Thymus (tissue), 11 donors: Measurements from ENCODE around the gene UNC13B. TPM values are rescaled to one million over a fixed set of nuclear protein-coding genes. Genes with fewer than 3 reads are reported as not detected.
A peak's percentile ranks its signal among the peaks of the same experiment; 100 is the strongest.

Experiments used
- DNase-seq, 9 donors: peaks; one replicate each; pipeline ENCODE4 v3.0.0-alpha.2; 2013; ENCODE audit warnings: low spot score in 9 of 9, low read depth in 6 of 9, missing footprints in 1 of 9
- H3K27ac ChIP-seq, 2 donors: one replicate each; pipeline ENCODE4 v1.5.1; 2013; ENCODE audit warnings: control low read depth in 1 of 2, low read depth in 1 of 2, low read length in 1 of 2, mild to moderate bottlenecking in 1 of 2, moderate library complexity in 1 of 2
- H3K27me3 ChIP-seq, 2 donors: one replicate each; pipeline ENCODE4 v1.5.1; 2013; ENCODE audit warnings: low read length in 1 of 2; ENCODE audit not compliant: control insufficient read depth in 2 of 2, insufficient read depth in 1 of 2
- H3K36me3 ChIP-seq, 2 donors: one replicate each; pipeline ENCODE4 v1.5.1; 2013; ENCODE audit warnings: low read length in 1 of 2, mild to moderate bottlenecking in 1 of 2, moderate library complexity in 1 of 2; ENCODE audit not compliant: control insufficient read depth in 2 of 2, insufficient read depth in 2 of 2
- H3K4me1 ChIP-seq, 2 donors: one replicate each; pipeline ENCODE4 v1.5.1; 2013; ENCODE audit warnings: low read length in 2 of 2; ENCODE audit not compliant: control insufficient read depth in 2 of 2, insufficient read depth in 2 of 2
- H3K4me3 ChIP-seq, 2 donors: one replicate each; pipeline ENCODE4 v1.5.1; 2013; ENCODE audit warnings: low read length in 2 of 2, control low read depth in 1 of 2, mild to moderate bottlenecking in 1 of 2
- H3K9me3 ChIP-seq, 2 donors: one replicate each; pipeline ENCODE4 v1.5.1; 2013; ENCODE audit warnings: low read length in 1 of 2, mild to moderate bottlenecking in 1 of 2; ENCODE audit not compliant: control insufficient read depth in 2 of 2, insufficient read depth in 1 of 2
- WGBS: extraction: QIAGEN DNeasy Blood & Tissue Kit; methylation state at CpG from one replicate; pipeline ENCODE4 v1.1.7; 2013; 5-methylcytosine and 5-hydroxymethylcytosine counted together
- polyA plus RNA-seq: library from polyadenylated mRNA; stranded (reverse); fragments of 200-250 nt; gene quantifications from one replicate; pipeline ENCODE4 v1.2.3, GENCODE V29; 2013
- total RNA-seq: library from RNA; stranded (reverse); fragments of 120-200 nt; gene quantifications from one replicate; pipeline ENCODE4 v1.2.4, GENCODE V29; 2013
- donor health status: healthy.

Gene UNC13B
- total and polyA plus RNA-seq, 2 donors, result 3.5 to 6.9 TPM

DNA sequence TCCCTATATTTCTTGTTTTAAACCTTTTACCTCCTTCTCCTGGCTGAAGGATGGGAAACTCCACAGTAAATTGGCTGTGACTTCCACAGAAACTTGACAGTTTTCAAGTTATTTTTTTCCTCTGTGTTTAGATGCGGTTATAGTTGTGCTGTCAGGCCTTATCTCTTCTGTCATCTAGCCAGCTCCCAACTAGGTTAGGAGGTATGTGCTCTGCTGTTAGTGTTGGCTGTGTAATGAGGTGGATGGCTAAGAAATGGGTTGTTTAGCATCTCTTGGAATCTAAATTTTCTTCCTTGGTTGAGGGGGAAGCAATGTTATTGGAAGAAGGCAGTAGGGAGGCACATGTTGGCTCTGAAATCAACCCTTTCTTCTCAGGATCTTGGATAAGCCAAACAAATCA lies 178.2 kb downstream of the UNC13B start:
- DNase-seq, result no peak
- Histone ChIP-seq H3K4me3 (no peak overlapping the region), H3K4me1 (peaks cover 0 to 27% of the 10 kb centered on the region in 2 donors), H3K36me3 (no peaks in the 10 kb centered on the region), H3K27me3 (no peaks in the 10 kb centered on the region), H3K9me3 (no peaks in the 10 kb centered on the region), H3K27ac (peak overlapping the region in 1 of 2 donors; percentile 73)
- 80% methylated on average over 1 of the region's 1 CpG for WGBS

DNA sequence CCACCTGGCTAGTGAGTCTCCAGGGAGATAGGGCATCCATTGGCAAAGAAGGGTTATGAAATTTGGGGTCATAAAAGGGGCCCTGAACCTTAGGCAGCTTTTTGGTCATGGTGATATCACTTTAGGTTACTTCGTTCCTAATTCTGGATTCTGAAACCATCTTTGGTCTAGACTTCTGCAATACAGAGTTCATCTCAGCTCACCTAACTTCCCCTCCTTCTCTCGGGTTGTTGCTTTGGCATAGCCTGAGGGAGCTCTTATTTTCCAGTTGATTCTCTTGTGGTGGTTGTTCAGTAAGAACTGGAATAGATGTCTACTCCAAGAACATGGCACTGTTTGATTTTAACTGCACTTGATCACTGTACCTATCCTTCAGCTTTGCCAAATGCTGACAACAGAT lies 179.2 kb downstream of the UNC13B start:
- H3K27ac ChIP-seq, result no peak overlapping the region
- no peak overlapping the region for H3K4me3 ChIP-seq
- no peaks in the 10 kb centered on the region for H3K36me3 ChIP-seq
- no peaks in the 10 kb centered on the region for H3K9me3 ChIP-seq
- H3K27me3 ChIP-seq, result no peaks in the 10 kb centered on the region
- H3K4me1 ChIP-seq, result peaks cover 0 to 27% of the 10 kb centered on the region in 2 donors
- DNase-seq, result no peak
- WGBS, result 82% methylated on average over 2 of the region's 2 CpGs

DNA sequence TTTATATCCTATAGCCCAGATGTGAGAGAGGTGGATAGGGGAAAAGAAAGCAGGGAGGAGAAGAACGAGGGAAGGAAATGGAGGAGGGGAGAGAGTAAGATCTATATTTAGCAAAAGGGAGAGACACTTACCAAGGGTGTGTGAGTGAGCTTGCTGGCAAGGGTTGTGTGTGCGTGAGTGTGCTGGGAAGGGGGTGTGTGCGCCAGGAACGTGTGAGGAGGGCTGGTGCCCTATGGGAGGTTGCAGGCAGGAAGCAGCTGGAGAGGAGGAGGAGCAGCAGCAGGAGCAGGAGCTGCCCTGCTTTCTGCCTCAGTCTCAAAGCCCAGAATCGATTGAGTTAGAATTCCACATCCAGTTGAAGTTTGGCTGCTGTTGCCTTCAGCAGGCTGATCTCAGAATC lies 179.8 kb downstream of the UNC13B start:
- no peak for DNase-seq
- no peaks in the 10 kb centered on the region for H3K9me3 ChIP-seq
- H3K36me3 ChIP-seq, result no peaks in the 10 kb centered on the region
- peaks cover 0 to 27% of the 10 kb centered on the region in 2 donors for H3K4me1 ChIP-seq
- H3K4me3 ChIP-seq, result no peak overlapping the region
- 7% methylated on average over 5 of the region's 5 CpGs for WGBS
- no peaks in the 10 kb centered on the region for H3K27me3 ChIP-seq
- H3K27ac ChIP-seq, result no peak overlapping the region

DNA sequence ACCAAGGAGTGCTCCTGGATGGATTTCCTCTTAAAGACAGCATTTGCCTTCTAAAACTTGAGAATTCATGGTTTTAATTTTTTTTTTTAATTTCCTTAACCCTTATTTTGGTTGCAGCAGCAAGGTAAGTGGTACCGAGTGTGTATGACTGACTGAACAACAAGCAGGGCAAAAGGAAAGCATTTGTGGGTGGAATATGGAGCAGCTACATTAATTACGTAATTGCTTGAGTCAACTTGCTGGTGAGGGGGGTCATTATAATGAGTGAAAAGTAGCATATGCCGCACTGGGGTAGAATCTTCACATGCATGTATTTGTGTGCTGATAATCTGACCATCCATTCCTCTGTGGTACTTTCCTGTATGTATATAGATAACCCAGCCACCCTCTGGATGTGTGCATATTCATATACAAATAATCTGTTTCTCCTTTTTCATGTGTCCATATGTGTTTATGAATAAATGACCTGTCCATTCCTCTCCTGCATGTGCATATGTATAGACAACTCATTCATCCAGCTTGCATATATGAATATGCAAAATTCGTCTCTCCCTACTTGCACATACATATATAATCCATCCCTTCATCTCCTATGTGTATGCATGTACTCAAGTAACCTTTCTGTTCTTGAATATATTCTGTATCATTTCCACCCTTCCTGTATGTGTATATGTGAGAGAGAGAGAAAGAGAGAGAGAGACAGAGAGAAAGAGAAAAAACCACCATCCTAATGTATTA lies 180.6 kb downstream of the UNC13B start:
- H3K9me3 ChIP-seq, result no peaks in the 10 kb centered on the region
- H3K27ac ChIP-seq, result no peak overlapping the region
- WGBS, result 94% methylated on average over 4 of the region's 4 CpGs
- H3K4me1 ChIP-seq, result peaks cover 0 to 27% of the 10 kb centered on the region in 2 donors
- no peak for DNase-seq
- H3K27me3 ChIP-seq, result no peaks in the 10 kb centered on the region
- H3K4me3 ChIP-seq, result no peak overlapping the region
- H3K36me3 ChIP-seq, result no peaks in the 10 kb centered on the region

DNA sequence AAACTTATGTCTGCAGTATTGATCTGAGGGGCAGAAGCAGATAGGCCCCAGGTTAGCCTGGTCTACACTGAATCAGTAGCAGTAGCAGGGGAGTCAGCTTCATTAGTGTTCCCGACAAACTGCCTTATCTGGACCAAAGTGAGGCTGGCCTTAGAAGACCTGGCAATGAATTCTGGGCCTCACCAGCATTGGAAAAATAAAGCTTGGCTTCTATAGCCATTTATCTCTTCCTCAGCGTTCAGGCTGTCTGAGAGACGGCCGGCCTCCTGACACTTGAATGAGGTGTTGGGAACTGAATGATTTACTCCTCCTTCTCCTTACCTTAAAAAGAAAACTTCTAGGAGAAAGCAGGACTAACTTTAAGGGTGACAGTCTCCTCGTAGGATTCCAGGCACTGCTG lies 186.3 kb downstream of the UNC13B start:
- 95% methylated on average over 5 of the region's 5 CpGs for WGBS
- no peaks in the 10 kb centered on the region for H3K9me3 ChIP-seq
- DNase-seq, result no peak
- H3K27ac ChIP-seq, result no peak overlapping the region
- no peak overlapping the region for H3K4me3 ChIP-seq
- no peaks in the 10 kb centered on the region for H3K36me3 ChIP-seq
- H3K4me1 ChIP-seq, result no peaks in the 10 kb centered on the region
- no peaks in the 10 kb centered on the region for H3K27me3 ChIP-seq

DNA sequence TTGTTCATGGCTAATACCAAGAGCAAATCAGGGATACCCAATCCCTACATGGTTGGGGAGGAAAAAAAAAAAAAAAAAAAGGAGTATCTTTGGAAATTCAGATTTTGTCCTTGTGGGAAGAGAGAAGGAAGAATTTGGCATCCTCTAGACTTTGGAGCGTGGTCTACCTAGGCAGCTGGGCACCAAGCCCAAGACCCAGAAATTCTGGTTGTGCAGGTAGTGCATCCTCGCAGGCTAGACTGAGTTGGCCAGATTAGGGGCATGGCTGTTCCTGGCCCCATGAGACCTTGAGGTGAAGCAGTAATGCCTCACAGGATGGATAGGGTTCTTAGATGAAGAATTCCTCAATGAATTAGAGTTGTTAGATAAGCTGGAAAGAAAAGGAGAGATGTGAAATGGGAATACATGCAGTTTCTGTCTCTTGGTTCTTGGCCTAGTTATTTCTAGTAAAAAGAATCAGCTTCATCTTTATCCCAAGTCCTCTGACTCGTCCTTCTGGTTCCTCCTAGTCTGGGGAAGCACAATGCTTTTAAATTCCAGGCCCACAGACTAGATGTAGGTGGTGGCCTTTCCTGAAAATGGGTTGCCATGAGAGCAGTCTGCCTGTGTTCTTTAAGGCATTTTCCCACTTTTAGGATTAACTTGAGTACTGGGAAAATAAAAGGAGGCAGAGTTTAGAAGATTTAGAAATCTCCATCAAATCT lies 187.6 kb downstream of the UNC13B start:
- H3K36me3 ChIP-seq, result no peaks in the 10 kb centered on the region
- no peak for DNase-seq
- no peaks in the 10 kb centered on the region for H3K27me3 ChIP-seq
- H3K4me1 ChIP-seq, result no peaks in the 10 kb centered on the region
- no peak overlapping the region for H3K27ac ChIP-seq
- no peaks in the 10 kb centered on the region for H3K9me3 ChIP-seq
- WGBS, result 91% methylated on average over 3 of the region's 3 CpGs
- no peak overlapping the region for H3K4me3 ChIP-seq

DNA sequence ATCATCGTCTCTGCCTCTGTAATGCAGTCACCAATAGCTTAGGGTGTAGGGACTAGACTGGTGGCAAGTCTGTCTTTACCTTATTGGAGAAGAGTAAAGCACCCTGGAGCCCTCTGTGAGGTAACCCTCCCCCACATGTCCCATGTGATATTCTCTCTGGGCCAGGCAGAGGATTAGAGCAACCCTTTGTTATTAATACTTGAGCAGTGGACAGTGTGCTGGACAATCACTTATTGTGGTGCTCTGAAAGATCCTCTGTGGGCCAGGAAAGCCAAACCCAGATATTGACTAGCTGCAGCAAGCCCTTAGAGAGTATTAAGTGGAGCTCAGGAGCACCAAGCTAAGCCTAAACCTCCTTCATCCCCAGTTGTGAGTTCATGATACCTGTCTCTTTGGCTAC lies 188.4 kb downstream of the UNC13B start:
- Histone ChIP-seq H3K27ac (no peak overlapping the region), H3K4me1 (no peaks in the 10 kb centered on the region), H3K27me3 (no peaks in the 10 kb centered on the region), H3K9me3 (no peaks in the 10 kb centered on the region), H3K4me3 (no peak overlapping the region), H3K36me3 (no peaks in the 10 kb centered on the region)
- 96% methylated on average over 1 of the region's 1 CpG for WGBS
- no peak for DNase-seq

DNA sequence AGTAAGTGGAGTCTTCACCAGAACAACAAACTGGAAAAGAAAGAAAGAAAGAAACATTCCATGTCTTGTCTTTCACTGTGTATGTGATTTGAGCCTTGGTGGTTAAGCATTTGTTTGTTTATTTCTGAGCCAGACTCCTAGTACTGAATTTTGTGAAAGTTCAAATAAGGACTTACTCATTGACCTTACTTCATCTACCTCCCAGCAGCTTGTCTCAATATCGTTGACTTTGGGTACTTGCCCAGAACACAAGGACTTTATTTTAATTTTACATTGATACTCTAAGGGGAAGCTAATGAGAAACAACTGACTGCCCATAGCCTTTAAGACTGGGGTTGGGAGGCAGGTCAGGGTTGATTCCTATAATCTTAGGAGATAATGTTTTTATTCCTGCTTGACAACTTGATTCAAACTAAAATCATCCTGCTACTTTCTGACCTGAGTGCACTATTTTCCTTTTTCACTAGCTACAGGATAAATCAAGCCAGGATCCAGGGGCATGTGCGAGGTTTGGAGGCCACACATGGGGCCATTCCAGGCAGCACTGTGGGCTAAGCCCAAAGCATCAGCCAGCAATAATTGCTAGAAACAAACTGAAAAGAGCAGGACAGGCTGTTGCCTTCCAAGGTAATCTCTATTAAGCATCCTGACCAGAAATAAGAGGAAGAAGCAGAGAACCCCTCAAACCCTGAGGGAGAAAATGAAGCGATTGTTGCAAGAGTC lies 189.2 kb downstream of the UNC13B start:
- Histone ChIP-seq H3K27ac (no peak overlapping the region), H3K27me3 (no peaks in the 10 kb centered on the region), H3K4me1 (no peaks in the 10 kb centered on the region), H3K9me3 (no peaks in the 10 kb centered on the region), H3K36me3 (no peaks in the 10 kb centered on the region), H3K4me3 (no peak overlapping the region)
- WGBS, result 95% methylated on average over 3 of the region's 3 CpGs
- no peak for DNase-seq

DNA sequence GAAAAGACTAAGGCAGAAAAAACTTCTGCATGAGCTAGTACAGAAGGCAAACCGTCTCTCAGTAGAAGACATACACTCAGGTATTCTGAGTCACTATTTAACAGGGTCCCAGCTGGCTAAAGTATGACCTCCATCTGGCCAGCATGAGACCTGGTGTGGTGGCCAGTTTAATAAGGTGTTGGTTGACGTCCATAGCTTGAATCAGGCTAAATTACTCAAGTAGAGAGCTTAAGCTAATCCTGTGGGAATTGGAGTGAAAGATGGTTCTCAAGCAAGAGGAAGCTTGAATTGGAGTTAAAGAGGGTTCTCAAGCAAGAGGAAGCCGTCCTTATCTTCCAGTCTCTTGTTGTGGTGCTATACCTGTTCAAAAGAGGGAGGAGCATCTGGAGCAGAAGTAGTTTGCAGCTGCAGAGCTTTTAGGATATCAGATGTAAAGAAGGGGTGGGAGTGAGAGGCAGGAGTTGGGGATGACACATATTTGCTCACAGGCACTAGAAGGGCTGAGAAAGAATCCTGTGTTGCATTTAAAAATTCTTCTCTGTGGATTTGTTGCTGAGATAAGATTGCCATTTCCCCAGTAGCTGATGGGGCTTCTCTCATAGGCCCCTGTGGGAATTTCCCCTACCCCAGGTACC lies 192.0 kb downstream of the UNC13B start:
- Histone ChIP-seq H3K27me3 (no peaks in the 10 kb centered on the region), H3K4me3 (no peak overlapping the region), H3K27ac (no peak overlapping the region), H3K4me1 (no peaks in the 10 kb centered on the region), H3K36me3 (no peaks in the 10 kb centered on the region), H3K9me3 (no peaks in the 10 kb centered on the region)
- DNase-seq, result no peak
- WGBS, result 90% methylated on average over 3 of the region's 3 CpGs
